Astrocyte of the spinal cord (primary cell): ENCODE measurements around the gene NDUFAF8.

Experiments
- DNase-seq: peaks from one replicate; pipeline ENCODE4 v3.0.0; 2011; ENCODE audit warnings: low read depth, low spot score
- H3K4me3 ChIP-seq: 2 replicates; pipeline ENCODE4 v1.5.1; 2011; ENCODE audit warnings: low read depth, mild to moderate bottlenecking, low read length, moderate library complexity
- in situ Hi-C: cut with HindIII; loops from 2 replicates; pipeline ENCODE4 v1.10.0; 2017; ENCODE audit warnings: low sequenced_read_pairs
- TF ChIP-seq, protein P1 (sequence below): IDR thresholded peaks from 2 replicates; pipeline ENCODE4 v1.5.1; 2012; ENCODE audit warnings: low read depth, mild to moderate bottlenecking, low read length, inconsistent platforms

Gene NDUFAF8

DNA sequence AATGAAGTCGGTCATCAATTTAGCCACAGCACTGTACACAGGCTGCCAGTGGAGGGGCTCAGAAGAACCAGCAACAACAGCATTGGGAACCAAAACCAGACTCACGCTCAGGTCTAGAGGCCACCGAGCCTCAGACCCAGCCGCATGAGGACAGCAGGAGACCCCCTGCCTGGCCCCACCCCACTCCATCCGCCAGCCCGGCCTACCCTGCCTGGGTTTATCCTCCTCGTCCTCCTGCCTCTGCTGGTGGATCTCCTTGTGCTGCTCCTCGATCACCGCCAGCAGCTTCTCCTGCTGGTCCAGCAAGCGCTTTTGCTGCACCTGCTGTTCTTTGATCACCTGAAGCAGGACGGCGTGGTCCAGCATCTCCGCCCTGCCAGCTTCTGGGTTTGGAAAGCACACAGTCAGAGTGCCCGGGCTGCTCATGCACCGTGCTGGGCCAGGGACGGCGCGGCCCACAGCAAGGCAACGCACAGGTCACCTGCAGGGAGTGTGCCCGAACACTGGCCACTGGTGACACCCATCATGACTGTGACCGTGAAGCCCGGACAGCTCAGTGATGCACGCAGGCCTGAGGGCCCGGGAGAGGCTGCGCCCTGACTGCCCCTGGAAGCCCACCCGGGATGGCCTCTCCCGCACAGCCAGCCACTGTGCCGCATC is 7.7 kb downstream of the NDUFAF8 start:
- no peak overlapping the region for H3K4me3 ChIP-seq
- in situ Hi-C loops: no loop called here
- TF ChIP-seq, protein P1, sequence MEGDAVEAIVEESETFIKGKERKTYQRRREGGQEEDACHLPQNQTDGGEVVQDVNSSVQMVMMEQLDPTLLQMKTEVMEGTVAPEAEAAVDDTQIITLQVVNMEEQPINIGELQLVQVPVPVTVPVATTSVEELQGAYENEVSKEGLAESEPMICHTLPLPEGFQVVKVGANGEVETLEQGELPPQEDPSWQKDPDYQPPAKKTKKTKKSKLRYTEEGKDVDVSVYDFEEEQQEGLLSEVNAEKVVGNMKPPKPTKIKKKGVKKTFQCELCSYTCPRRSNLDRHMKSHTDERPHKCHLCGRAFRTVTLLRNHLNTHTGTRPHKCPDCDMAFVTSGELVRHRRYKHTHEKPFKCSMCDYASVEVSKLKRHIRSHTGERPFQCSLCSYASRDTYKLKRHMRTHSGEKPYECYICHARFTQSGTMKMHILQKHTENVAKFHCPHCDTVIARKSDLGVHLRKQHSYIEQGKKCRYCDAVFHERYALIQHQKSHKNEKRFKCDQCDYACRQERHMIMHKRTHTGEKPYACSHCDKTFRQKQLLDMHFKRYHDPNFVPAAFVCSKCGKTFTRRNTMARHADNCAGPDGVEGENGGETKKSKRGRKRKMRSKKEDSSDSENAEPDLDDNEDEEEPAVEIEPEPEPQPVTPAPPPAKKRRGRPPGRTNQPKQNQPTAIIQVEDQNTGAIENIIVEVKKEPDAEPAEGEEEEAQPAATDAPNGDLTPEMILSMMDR: no peak
- DNase-seq: no peak

DNA sequence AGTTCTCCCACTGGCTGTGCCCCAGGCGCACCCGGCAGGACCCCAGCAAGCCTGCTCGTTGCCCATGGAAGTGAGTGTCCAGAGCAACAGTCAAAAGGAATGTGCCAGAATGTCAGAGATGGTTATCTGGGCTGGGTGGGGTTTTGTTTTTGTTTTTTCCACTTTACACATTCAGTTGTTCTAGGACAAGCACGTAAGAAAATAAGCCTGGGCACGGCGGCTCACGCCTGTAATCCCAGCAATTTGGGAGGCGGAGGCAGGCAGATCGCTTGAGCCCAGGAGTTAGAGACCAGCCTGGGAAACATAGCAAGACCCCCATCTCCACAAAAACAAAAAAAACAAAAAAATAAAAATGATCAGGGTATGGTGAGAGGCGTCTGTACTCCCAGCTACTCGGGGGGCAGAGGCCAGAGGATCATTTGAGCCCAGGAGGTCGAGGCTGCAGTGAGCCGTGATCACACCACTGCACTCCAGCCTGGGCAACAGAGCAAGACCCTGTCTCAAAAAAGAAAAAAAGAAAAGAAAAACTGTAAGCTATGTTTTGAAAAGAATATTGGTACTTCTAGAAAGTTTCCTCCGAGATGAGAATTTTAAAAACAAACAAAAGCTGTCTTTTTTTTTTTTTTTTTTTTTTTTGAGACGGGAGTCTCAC is 8.3 kb downstream of the NDUFAF8 start:
- TF ChIP-seq, protein P1: no peak
- H3K4me3 ChIP-seq: no peak overlapping the region
- no peak for DNase-seq
- in situ Hi-C loops: no loop called here

DNA sequence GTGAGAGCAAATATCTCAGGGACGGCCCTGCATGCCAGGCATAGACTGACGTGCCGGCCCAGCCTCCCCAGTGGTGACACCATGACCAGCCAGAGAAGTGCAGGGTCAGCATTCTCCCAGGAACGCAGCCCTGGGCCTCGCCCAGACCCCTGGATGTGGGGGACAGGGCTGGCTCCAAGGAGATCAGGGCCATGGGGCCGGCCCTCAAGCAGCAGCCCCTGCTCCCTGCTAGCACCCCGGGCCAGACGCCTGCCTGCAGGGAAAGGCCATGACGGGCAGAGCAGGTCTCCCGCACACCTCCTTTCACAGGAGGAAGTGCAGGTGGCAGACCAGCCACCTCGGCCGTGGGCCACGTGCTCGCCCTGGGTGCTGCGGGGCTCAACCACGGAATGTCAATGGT is 9.5 kb downstream of the NDUFAF8 start:
- H3K4me3 ChIP-seq: no peak overlapping the region
- TF ChIP-seq, protein P1: no peak
- in situ Hi-C loops: no loop called here
- no peak for DNase-seq

DNA sequence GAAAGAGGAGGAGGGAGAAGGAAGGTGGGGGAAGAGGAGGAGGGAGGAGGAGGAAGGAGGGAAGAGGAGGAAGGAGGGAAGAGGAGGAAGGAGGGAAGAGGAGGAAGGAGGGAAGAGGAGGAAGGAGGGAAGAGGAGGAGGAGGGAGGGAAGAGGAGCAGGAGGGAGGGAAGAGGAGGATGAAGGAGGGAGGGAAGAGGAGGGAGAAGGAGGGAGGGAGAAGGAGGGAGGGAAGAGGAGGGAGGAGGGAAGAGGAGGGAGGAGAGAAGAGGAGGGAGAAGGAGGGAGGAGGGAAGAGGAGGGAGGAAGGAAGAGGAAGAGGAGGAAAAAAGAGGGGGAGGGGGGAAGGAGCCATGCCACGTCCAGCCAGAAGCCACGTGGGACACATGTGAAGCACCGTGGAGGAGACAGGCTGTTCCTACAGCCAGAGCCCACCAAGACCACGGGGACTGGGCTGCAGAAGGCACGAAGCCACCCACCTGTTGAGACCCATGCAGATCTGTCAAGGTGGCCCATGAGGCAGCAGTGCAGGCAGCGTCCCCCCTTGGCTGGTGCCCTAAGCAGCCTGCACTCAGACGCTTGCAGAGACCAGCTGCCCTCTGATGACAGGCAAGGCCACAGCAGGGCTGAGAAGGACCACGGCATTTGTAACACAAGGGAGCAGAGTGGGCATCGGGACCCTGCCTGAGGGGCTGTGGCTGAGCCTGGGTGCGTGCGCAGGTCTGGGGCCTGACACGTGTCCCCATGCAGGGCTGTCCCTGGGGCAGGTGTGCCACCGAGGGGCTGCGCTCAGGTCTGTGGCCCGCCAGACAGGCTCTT is 10.3 kb downstream of the NDUFAF8 start:
- H3K4me3 ChIP-seq: no peak overlapping the region
- no peak for DNase-seq
- TF ChIP-seq, protein P1: no peak
- in situ Hi-C loops: no loop called here

DNA sequence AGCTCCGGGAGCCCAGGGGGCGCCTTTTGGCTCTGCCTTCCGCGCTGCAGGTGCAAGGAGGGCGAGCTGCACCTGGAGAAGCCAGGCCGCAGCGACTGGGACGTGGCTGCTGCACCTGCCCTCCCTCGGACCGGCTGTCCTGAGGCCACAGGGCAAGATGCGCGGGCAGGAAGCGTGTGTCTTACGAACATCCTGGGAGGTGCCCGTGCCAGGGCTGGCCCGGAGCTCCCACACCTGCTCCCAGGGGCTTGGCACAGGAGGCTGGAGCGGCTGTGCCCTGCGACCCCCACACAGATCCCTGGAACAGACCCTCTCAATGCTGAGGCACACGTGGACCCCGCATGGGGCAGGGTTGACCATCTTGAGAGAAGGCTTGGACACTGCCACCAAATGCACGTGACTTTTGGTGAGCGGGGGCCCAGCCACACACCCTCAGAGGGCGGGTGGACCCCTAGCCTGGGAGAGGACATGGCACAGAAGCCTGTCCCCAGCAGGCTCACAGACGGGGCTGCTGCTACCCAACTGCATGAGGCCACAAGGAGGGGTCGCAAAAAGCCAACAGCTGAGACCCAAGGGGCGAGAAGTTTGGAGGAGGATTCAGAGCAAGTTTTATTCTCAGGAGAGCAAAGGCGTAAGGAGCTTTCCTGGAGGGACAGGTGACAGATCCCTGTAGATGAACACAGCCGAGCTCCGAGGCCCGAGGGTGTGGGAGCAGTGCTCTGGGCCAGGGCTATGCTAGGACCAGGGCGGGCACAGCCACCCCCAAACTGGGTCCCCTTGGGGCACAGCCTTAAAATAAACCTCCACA is 11.4 kb downstream of the NDUFAF8 start:
- TF ChIP-seq, protein P1: no peak
- H3K4me3 ChIP-seq: no peak overlapping the region
- no peak for DNase-seq
- in situ Hi-C loops: no loop called here

DNA sequence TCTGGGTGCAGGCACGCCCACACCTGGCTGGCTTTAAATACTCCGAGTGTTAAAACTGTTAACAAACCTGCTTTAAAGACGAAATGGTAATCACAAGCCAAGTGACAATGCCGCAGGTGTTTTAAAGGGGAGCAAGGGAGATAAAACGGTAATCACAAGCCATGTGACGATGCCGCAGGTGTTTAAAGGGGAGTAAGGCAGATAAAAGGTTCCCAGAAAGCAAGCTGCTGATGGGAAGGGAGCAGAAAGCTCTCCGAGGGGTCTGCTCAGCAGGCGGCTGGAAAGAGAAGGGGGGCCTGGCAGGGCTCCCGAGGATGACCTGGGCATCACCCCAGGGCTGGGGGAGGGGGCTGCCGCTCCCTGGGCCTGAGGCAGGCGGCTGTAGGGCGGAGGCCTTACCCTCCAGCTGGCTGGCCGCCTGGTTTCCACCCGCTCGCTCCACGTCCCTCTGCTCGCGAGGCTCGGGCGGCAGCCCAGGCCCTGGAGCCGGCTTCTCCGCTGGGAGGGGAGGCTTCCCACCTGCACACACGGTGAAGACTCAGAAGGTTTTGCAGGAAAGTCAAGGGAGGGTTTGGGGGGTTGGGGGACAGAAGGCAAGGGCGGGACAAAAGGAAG is 12.1 kb downstream of the NDUFAF8 start:
- DNase-seq: no peak
- in situ Hi-C loops: no loop called here
- TF ChIP-seq, protein P1: no peak

More for the DNA sequence above, 12.1 kb downstream of the NDUFAF8 start:
- H3K4me3 ChIP-seq: no peak overlapping the region
